CD4-positive, alpha-beta T cell treated with Interleukin-17A for 4 hours (primary cell): Measurements from ENCODE around the gene HOXA13.

Experiments used
- DNase-seq: peaks from one replicate; pipeline ENCODE4 v3.0.0-alpha.2; 2020; ENCODE audit warnings: mixed read lengths

The HOXA13 gene

GRCh38 chr7:27235387-27236311 lies 35.8 kb upstream of the HOXA13 start:
- DNase-seq = no peak

GRCh38 chr7:27229448-27229847 lies 29.6 kb upstream of the HOXA13 start:
- DNase-seq = no peak

- no peak for DNase-seq
These were observed 25.4 kb upstream of the HOXA13 start for GRCh38 chr7:27224983-27225934.

GRCh38 chr7:27223941-27224575 lies 24.2 kb upstream of the HOXA13 start:
- no peak for DNase-seq

- DNase-seq = no peak
These were observed 21.4 kb upstream of the HOXA13 start for GRCh38 chr7:27221201-27221797.

- no peak for DNase-seq
These were observed 20.6 kb upstream of the HOXA13 start for GRCh38 chr7:27220440-27220955.

GRCh38 chr7:27219821-27220220 lies 19.9 kb upstream of the HOXA13 start:
- no peak for DNase-seq

- DNase-seq = no peak
These were observed 18.1 kb upstream of the HOXA13 start for GRCh38 chr7:27217951-27218350.

GRCh38 chr7:27215356-27215755 lies 15.5 kb upstream of the HOXA13 start:
- DNase-seq = no peak

GRCh38 chr7:27214239-27214950 lies 14.5 kb upstream of the HOXA13 start:
- no peak for DNase-seq

GRCh38 chr7:27213433-27214238 lies 13.7 kb upstream of the HOXA13 start:
- DNase-seq = no peak

GRCh38 chr7:27212497-27213432 lies 12.9 kb upstream of the HOXA13 start:
- no peak for DNase-seq

- no peak for DNase-seq
These were observed 11.9 kb upstream of the HOXA13 start for GRCh38 chr7:27211764-27212204.

GRCh38 chr7:27211084-27211446 lies 11.2 kb upstream of the HOXA13 start:
- no peak for DNase-seq

GRCh38 chr7:27210441-27211083 lies 10.7 kb upstream of the HOXA13 start:
- peak; percentile 51 for DNase-seq

GRCh38 chr7:27209933-27210440 lies 10.1 kb upstream of the HOXA13 start:
- DNase-seq = no peak

- no peak for DNase-seq
These were observed 9.1 kb upstream of the HOXA13 start for GRCh38 chr7:27208998-27209397.

- DNase-seq = no peak
These were observed 7.6 kb upstream of the HOXA13 start for GRCh38 chr7:27207348-27207985.
